ENCODE results near the gene LSG1. TPM values are rescaled to one million over a fixed set of nuclear protein-coding genes. Genes with fewer than 3 reads are reported as not detected.

The LSG1 gene
- total and polyA plus RNA-seq, 2 of the 13 experiments (the other 11 are each of a cell fraction or from before 2014, with no cell fraction given): 21.4 to 32.1 TPM

DNA sequence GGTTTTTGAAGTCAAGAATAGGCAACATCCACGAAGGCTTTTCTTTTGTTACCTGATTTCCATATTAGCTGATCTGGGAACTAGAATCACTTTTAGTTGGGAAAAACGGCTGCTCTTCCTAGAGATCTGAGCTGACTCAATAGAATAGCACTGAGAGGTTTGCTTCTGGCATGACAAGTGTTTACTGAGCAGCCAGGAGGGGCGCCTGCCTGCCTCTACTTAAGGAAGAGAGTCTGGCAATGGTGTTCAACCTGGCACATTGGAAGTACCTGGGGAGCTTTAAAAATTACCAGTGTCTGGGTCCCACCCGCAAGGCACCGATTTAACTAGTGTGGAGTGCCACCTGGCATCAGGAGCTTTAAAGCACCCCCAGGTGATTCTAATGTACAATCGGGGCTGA lies 48.1 kb upstream of the LSG1 start:
- no peak for FAIRE-seq
- Histone ChIP-seq H3K36me3 (replicated peaks in 1 of 2; ENCODE audit: control insufficient read depth in 1 of 2, insufficient read depth in 2 of 2, low read length in 2 of 2) (no peaks in the 10 kb centered on the region), H3K27ac (ENCODE audit: extremely low read length, insufficient read depth, low read length) (no peak overlapping the region), H3K4me3 (replicated peaks in 1 of 3; ENCODE audit: insufficient read depth in 1 of 3, low read depth in 2 of 3, low read length in 3 of 3) (no peak overlapping the region), H3K4me1 (ENCODE audit: insufficient read depth, low read length) (peaks cover 46% of the 10 kb centered on the region), H3K27me3 (ENCODE audit: control insufficient read depth in 1 of 2, insufficient read depth in 2 of 2, low read length in 2 of 2) (peaks cover 0 to 6% of the 10 kb centered on the region in 2 experiments; a peak in 1 of 5 replicates), H3K9ac (ENCODE audit: insufficient read depth, low read depth, low read length) (no peak overlapping the region), H2AFZ (ENCODE audit: low read length) (no peak overlapping the region), H3K4me2 (ENCODE audit: low read depth, low read length) (no peak overlapping the region), H4K20me1 (ENCODE audit: insufficient read depth, low read length) (no peaks in the 10 kb centered on the region), H3K9me3 (ENCODE audit: low read length) (no peaks in the 10 kb centered on the region), H3K79me2 (ENCODE audit: insufficient read depth, low read length) (no peaks in the 10 kb centered on the region)
- WGBS (ENCODE audit: low lambda C conversion rate): 60% methylated on average over 6 of the region's 6 CpGs
- intact Hi-C loops (cut with micrococcal nuclease; ENCODE audit: unreplicated experiment): loop anchor here (5.0 kb wide), 1 partner anchor 33 kb away; the partner anchor contains the start of gene FAM43A
- TF ChIP-seq ZNF274 (CRISPR knock-in tag; IDR thresholded peaks at IDR 0.05) (no peak), ZNF138 (CRISPR knock-in tag; IDR thresholded peaks at IDR 0.05; ENCODE audit: low read depth) (no peak), TEAD3 (CRISPR knock-in tag; optimal IDR thresholded peaks at IDR 0.05; ENCODE audit: borderline replicate concordance) (no peak), ZNF563 (CRISPR knock-in tag; IDR thresholded peaks at IDR 0.05) (no peak), HHEX (CRISPR knock-in tag; IDR thresholded peaks at IDR 0.05) (no peak), STAT5B (CRISPR knock-in tag; IDR thresholded peaks at IDR 0.05) (no peak), ZNF326 (CRISPR knock-in tag; IDR thresholded peaks at IDR 0.05; ENCODE audit: borderline replicate concordance) (no peak), ZNF713 (CRISPR knock-in tag; IDR thresholded peaks at IDR 0.05) (no peak), NFYC (CRISPR knock-in tag; IDR thresholded peaks at IDR 0.05) (no peak)
- TF ChIP-seq, protein P1, sequence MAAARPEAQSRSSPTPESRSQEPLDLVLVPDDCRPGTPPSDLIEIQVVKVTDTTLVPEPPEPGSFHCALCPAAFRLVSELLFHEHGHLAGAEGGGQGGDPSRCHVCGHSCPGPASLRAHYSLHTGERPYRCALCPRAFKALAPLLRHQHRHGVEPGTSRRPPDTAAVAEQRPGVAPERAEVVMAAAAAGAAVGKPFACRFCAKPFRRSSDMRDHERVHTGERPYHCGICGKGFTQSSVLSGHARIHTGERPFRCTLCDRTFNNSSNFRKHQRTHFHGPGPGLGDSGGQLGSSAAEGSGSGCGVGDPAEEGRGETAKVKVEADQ (CRISPR knock-in tag; IDR thresholded peaks at IDR 0.05; ENCODE audit: borderline replicate concordance): no peak
- TF ChIP-seq, protein P2, sequence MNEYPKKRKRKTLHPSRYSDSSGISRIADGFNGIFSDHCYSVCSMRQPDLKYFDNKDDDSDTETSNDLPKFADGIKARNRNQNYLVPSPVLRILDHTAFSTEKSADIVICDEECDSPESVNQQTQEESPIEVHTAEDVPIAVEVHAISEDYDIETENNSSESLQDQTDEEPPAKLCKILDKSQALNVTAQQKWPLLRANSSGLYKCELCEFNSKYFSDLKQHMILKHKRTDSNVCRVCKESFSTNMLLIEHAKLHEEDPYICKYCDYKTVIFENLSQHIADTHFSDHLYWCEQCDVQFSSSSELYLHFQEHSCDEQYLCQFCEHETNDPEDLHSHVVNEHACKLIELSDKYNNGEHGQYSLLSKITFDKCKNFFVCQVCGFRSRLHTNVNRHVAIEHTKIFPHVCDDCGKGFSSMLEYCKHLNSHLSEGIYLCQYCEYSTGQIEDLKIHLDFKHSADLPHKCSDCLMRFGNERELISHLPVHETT (CRISPR knock-in tag; conservative IDR thresholded peaks at IDR 0.05): no peak
- TF ChIP-seq, protein P3, sequence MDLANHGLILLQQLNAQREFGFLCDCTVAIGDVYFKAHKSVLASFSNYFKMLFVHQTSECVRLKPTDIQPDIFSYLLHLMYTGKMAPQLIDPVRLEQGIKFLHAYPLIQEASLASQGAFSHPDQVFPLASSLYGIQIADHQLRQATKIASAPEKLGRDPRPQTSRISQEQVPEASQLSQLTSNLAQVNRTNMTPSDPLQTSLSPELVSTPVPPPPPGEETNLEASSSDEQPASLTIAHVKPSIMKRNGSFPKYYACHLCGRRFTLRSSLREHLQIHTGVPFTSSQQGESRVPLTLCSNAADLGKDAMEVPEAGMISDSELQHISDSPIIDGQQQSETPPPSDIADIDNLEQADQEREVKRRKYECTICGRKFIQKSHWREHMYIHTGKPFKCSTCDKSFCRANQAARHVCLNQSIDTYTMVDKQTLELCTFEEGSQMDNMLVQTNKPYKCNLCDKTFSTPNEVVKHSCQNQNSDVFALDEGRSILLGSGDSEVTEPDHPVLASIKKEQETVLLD (CRISPR knock-in tag; IDR thresholded peaks at IDR 0.05; ENCODE audit: low read depth): no peak
- TF ChIP-seq, protein P4, sequence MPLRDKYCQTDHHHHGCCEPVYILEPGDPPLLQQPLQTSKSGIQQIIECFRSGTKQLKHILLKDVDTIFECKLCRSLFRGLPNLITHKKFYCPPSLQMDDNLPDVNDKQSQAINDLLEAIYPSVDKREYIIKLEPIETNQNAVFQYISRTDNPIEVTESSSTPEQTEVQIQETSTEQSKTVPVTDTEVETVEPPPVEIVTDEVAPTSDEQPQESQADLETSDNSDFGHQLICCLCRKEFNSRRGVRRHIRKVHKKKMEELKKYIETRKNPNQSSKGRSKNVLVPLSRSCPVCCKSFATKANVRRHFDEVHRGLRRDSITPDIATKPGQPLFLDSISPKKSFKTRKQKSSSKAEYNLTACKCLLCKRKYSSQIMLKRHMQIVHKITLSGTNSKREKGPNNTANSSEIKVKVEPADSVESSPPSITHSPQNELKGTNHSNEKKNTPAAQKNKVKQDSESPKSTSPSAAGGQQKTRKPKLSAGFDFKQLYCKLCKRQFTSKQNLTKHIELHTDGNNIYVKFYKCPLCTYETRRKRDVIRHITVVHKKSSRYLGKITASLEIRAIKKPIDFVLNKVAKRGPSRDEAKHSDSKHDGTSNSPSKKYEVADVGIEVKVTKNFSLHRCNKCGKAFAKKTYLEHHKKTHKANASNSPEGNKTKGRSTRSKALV (CRISPR knock-in tag; IDR thresholded peaks at IDR 0.05): no peak
- POLR2A ChIA-PET: no interaction called here
- no peak for ATAC-seq
- in situ Hi-C loops (cut with HindIII; ENCODE audit: extremely low pct_ligation_motif_present, low pct_unique_long_range_greater_than_20kb): no loop called here
- DNase-seq (ENCODE audit: low spot score): no peak
- BruUV-seq (replicated peaks): no TSS peak
- CTCF ChIA-PET (ENCODE audit: low intra/inter-chr PET ratio, low total read pairs): no interaction called here

All from HepG2 (cell line).